Colonic mucosa (tissue), 4 donors: Measurements from ENCODE around the gene DBI. TPM values are rescaled to one million over a fixed set of nuclear protein-coding genes. Genes with fewer than 3 reads are reported as not detected.

Experiments used
- DNase-seq: peaks from one replicate; pipeline ENCODE4 v3.0.0-alpha.2; 2020
- H3K27ac ChIP-seq: fragments of 200-600 bp; one replicate; pipeline ENCODE4 v1.8.0; 2021
- H3K27me3 ChIP-seq: fragments of 200-600 bp; one replicate; pipeline ENCODE4 v1.8.0; 2021
- H3K36me3 ChIP-seq: fragments of 200-600 bp; one replicate; pipeline ENCODE4 v1.8.0; 2021
- H3K4me1 ChIP-seq: fragments of 200-600 bp; one replicate; pipeline ENCODE4 v1.8.0; 2021; ENCODE audit warnings: mild to moderate bottlenecking
- H3K4me3 ChIP-seq: fragments of 200-600 bp; one replicate; pipeline ENCODE4 v1.8.0; 2021
- H3K9ac ChIP-seq, 2 donors: one replicate each; pipeline ENCODE4 v1.7.0; 2013; ENCODE audit warnings: control low read depth in 2 of 2, low read depth in 2 of 2, low read length in 2 of 2
- H3K9me3 ChIP-seq: fragments of 200-600 bp; one replicate; pipeline ENCODE4 v1.8.0; 2021
- intact Hi-C: fragments of 100-400 bp; cut with DNase I; formaldehyde crosslinking; loops from one replicate; pipeline ENCODE4 v1.14.1; 2022
- total RNA-seq, 2 donors: library from RNA; stranded (reverse); fragmentation: NEBNext Ultra II Directional in 1 of 2; extraction: Animal tissue kit (Norgen Biotek cat#: 25700) in 1 of 2; gene quantifications; one replicate each; pipeline ENCODE4 v1.2.1, GENCODE V29; 2021
- TF ChIP-seq, protein P1 (sequence below): fragments of 200-600 bp; IDR thresholded peaks from one replicate; pipeline ENCODE4 v1.8.0; 2022; ENCODE audit warnings: antibody characterized with exemption, mild to moderate bottlenecking
- donor health status: healthy.
- donor health status: DM: no; HTN: no; CAD: no.
- donor health status: DM: no; HTN: no; CAD: no.

The DBI gene
- total RNA-seq, 2 donors from 2014 or later: 275 to 291 TPM

DNA sequence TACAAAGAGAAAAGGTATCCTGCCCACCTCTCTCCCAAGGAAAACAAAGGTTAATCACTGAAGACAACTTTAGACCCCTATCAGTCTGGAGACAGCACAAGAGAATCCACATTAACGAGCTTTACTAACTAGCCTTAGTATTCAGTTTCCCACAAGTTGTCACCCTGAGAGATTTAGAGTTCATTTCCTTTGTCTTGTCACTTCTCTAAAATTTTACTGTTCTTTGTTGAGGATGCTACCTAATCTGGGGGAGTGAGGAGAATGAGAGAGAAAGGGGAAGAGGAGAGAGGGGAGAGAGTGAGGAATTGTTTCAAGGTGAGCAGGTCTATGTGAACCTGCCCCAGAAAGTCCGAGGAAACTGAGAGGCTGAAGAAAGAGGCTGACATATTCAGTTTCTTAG, 28.5 kb upstream of the DBI start:
- no peaks in the 10 kb centered on the region for H3K9me3 ChIP-seq
- no peak overlapping the region for H3K27ac ChIP-seq
- H3K36me3 ChIP-seq: no peaks in the 10 kb centered on the region
- no peaks in the 10 kb centered on the region for H3K4me1 ChIP-seq
- no peak overlapping the region for H3K4me3 ChIP-seq
- TF ChIP-seq, protein P1, sequence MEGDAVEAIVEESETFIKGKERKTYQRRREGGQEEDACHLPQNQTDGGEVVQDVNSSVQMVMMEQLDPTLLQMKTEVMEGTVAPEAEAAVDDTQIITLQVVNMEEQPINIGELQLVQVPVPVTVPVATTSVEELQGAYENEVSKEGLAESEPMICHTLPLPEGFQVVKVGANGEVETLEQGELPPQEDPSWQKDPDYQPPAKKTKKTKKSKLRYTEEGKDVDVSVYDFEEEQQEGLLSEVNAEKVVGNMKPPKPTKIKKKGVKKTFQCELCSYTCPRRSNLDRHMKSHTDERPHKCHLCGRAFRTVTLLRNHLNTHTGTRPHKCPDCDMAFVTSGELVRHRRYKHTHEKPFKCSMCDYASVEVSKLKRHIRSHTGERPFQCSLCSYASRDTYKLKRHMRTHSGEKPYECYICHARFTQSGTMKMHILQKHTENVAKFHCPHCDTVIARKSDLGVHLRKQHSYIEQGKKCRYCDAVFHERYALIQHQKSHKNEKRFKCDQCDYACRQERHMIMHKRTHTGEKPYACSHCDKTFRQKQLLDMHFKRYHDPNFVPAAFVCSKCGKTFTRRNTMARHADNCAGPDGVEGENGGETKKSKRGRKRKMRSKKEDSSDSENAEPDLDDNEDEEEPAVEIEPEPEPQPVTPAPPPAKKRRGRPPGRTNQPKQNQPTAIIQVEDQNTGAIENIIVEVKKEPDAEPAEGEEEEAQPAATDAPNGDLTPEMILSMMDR: no peak
- H3K9ac ChIP-seq: no peak overlapping the region
- no peak for DNase-seq
- no peaks in the 10 kb centered on the region for H3K27me3 ChIP-seq
- intact Hi-C loops: no loop called here

DNA sequence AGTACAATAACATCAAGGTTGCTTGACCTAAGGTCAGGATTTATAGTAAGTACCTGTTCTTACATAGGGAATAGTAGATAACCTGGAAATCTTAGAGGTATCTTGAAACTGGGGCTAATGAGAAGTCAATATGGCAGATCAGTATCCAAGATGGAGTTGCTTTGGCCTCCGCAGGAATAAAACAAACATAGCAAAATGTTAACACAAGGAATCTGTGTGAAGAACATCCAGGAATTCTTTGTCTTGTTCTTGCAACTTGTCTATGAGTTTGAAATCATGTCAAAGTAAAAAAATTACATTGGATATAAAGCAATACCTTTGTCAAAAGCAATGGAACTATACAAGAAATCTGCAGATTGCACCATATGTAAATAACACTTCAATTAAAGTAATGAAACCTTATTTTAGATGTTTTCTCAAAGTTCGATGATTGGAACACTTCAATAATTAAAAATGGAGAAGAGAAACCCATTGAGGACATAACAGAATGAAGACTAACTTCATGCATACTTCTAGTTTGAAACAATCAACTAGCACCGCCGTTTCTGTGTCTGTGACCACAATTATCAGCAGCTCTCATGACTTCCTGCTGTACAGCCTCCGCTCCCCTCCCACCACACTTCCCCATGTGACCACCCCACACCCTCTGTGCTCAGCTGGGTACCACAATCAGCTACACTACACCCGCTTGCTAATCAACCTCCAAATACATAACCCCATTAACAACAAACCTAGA, 27.8 kb upstream of the DBI start:
- DNase-seq: peak; percentile 36

DNA sequence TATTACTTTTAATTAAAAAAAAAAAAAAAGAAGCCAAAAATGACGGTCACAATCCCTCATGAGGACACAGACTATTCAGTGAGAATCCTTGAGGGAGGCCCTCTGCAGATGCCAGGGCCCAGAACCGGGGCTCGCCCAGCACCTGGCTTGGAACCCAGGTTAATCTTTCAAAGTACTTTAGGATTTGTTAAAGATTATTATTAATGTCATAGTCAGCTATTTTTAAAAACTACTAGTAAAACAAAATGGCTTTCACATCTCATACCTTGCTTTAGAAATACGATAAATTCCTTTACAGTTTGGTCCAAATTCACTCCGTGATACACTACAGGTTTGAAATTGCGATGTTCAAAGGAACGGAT, 27.2 kb upstream of the DBI start:
- H3K9me3 ChIP-seq: no peaks in the 10 kb centered on the region
- no peaks in the 10 kb centered on the region for H3K4me1 ChIP-seq
- TF ChIP-seq, protein P1: no peak
- H3K9ac ChIP-seq: no peak overlapping the region
- intact Hi-C loops: no loop called here
- no peaks in the 10 kb centered on the region for H3K36me3 ChIP-seq
- H3K27ac ChIP-seq: no peak overlapping the region
- DNase-seq: no peak
- H3K4me3 ChIP-seq: no peak overlapping the region
- no peaks in the 10 kb centered on the region for H3K27me3 ChIP-seq

More for the DNA sequence above, 27.8 kb upstream of the DBI start:
- no peaks in the 10 kb centered on the region for H3K27me3 ChIP-seq
- no peaks in the 10 kb centered on the region for H3K4me1 ChIP-seq
- no peak overlapping the region for H3K9ac ChIP-seq
- no peak overlapping the region for H3K27ac ChIP-seq
- no peaks in the 10 kb centered on the region for H3K36me3 ChIP-seq
- intact Hi-C loops: no loop called here
- TF ChIP-seq, protein P1: no peak
- no peaks in the 10 kb centered on the region for H3K9me3 ChIP-seq
- no peak overlapping the region for H3K4me3 ChIP-seq

DNA sequence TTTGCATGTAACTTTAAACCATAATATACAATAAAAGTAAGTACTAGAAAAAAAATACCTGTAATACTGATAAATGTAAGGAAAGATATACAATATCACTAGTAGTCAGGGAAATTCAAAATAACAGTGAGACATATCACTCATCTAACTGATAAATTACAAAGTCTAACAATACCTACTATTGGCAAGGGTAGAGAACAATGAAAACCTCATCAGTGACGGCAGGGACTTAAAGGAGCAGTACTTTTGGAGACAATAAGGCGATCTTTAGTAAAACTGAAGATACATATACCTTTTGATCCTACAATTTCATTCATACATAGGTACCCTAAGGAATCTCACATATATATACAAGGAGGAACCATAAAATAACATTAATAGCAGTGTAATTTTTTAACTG, 25.1 kb upstream of the DBI start:
- no peaks in the 10 kb centered on the region for H3K4me1 ChIP-seq
- TF ChIP-seq, protein P1: no peak
- intact Hi-C loops: no loop called here
- no peaks in the 10 kb centered on the region for H3K9me3 ChIP-seq
- no peaks in the 10 kb centered on the region for H3K27me3 ChIP-seq
- H3K27ac ChIP-seq: no peak overlapping the region
- no peak overlapping the region for H3K4me3 ChIP-seq
- H3K9ac ChIP-seq: no peak overlapping the region
- no peak for DNase-seq
- no peaks in the 10 kb centered on the region for H3K36me3 ChIP-seq

DNA sequence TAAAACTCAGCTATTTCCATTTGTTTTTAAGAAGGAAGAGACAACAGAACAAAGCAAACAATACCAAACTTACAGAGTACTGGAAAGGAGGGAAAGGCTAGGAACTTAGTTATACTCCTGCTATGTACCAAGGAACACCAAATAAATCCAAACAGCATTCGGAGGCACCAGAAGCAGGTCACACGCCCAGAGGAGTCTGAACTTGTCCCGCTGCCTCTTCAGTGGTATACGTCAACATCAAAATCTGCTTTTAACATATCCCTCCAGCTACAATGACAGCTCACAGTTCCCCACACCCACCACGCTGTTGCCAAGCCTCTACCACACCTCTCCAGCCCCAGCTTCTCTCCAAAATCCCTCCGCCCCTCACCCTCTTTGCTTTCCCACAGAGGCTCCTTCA, 17.5 kb upstream of the DBI start:
- H3K36me3 ChIP-seq: no peaks in the 10 kb centered on the region
- no peaks in the 10 kb centered on the region for H3K9me3 ChIP-seq
- no peak overlapping the region for H3K4me3 ChIP-seq
- DNase-seq: no peak
- intact Hi-C loops: no loop called here
- no peak overlapping the region for H3K27ac ChIP-seq
- TF ChIP-seq, protein P1: no peak
- H3K4me1 ChIP-seq: no peaks in the 10 kb centered on the region
- no peaks in the 10 kb centered on the region for H3K27me3 ChIP-seq
- no peak overlapping the region for H3K9ac ChIP-seq
